Karpas-422 (cell line): ENCODE measurements around the gene TTC29. TPM values are rescaled to one million over a fixed set of nuclear protein-coding genes. Genes with fewer than 3 reads are reported as not detected.
"Not testable (repeated sequence)": the region's sequence is repeated elsewhere in the genome, so short reads cannot be mapped to it uniquely, and the experiment has no call there.

Source experiments
- DNase-seq: peaks from one replicate; pipeline ENCODE4 v3.0.0-alpha.2; 2015
- H2AFZ ChIP-seq: fragments of 200-600 bp; sonication (generic); 2 replicates; pipeline ENCODE4 v1.6.1; 2014; ENCODE audit warnings: antibody characterized with exemption, low read length, mixed read lengths
- H3K27ac ChIP-seq: fragments of 200-600 bp; sonication (generic); 2 replicates; pipeline ENCODE4 v1.5.1; 2014; ENCODE audit warnings: mild to moderate bottlenecking, low read length, moderate library complexity
- H3K27me3 ChIP-seq: fragments of 200-600 bp; sonication (generic); 2 replicates; pipeline ENCODE4 v1.6.1; 2014; ENCODE audit warnings: low read length, mixed read lengths
- H3K36me3 ChIP-seq: fragments of 200-600 bp; sonication (generic); 2 replicates; pipeline ENCODE4 v1.6.1; 2014; ENCODE audit warnings: low read length, mixed read lengths; ENCODE audit not compliant: insufficient read depth
- H3K4me1 ChIP-seq: fragments of 200-600 bp; sonication (generic); 2 replicates; pipeline ENCODE4 v1.6.1; 2014; ENCODE audit warnings: mild to moderate bottlenecking, low read length, mixed read lengths
- H3K4me2 ChIP-seq: fragments of 200-600 bp; sonication (generic); 2 replicates; pipeline ENCODE4 v1.6.1; 2014; ENCODE audit warnings: low read length, low read depth, mild to moderate bottlenecking; ENCODE audit not compliant: poor library complexity, severe bottlenecking
- H3K4me3 ChIP-seq: fragments of 200-600 bp; sonication (generic); 2 replicates; pipeline ENCODE4 v1.5.1; 2014; ENCODE audit warnings: mild to moderate bottlenecking, antibody characterized with exemption, low read length, mixed read lengths
- H3K79me2 ChIP-seq: fragments of 200-600 bp; sonication (generic); 2 replicates; pipeline ENCODE4 v1.6.1; 2014; ENCODE audit warnings: mild to moderate bottlenecking, low read length, mixed read lengths
- H3K9ac ChIP-seq: fragments of 200-600 bp; sonication (generic); 2 replicates; pipeline ENCODE4 v1.6.0; 2014; ENCODE audit warnings: low read length
- H3K9me2 ChIP-seq: fragments of 200-600 bp; sonication (generic), shearing (Covaris generic); replicated peaks from 2 replicates; pipeline ENCODE4 v1.6.0; 2014; ENCODE audit warnings: mild to moderate bottlenecking, low read length, moderate library complexity; ENCODE audit not compliant: insufficient read depth
- H3K9me3 ChIP-seq: fragments of 300-700, 200-600 bp; sonication (generic); 2 replicates; pipeline ENCODE4 v1.6.1; 2014; ENCODE audit warnings: low read length, mixed read lengths
- H4K20me1 ChIP-seq: fragments of 200-600 bp; sonication (generic); 2 replicates; pipeline ENCODE4 v1.6.1; 2014; ENCODE audit warnings: mild to moderate bottlenecking, antibody characterized with exemption, low read length, low read depth; ENCODE audit not compliant: insufficient read depth
- total RNA-seq: library from RNA; depleted of rRNA; stranded (reverse); fragments of >200 nt; shearing (Covaris generic); gene quantifications from 2 replicates; pipeline ENCODE4 v1.2.3, GENCODE V29; 2014; ENCODE audit warnings: low replicate concordance

TTC29 gene
- total RNA-seq, 1 experiment from 2014 or later: not detected

DNA sequence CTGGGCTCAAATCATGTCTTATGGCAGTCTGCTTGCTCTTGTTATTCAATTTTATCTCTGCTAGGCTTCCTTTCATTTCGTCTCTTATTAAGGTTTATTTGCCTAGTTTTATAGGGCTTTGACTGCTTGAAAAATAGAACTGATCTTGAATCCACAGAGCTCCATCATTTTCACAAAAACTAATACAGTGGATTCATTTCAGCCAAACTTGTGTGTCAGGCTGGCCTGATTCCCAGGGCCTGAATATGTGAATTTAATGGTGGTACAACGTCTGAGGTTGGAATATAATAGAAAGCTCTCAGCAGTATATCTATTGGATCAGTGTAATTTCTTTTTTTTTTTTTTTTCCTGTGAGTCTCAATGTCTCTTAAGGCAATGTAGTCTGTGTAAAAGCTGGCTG is 183.6 kb downstream of the TTC29 start:
- Histone ChIP-seq H2AFZ (no peak overlapping the region), H3K9me2 (no peaks in the 10 kb centered on the region), H3K4me3 (no peak overlapping the region), H3K9me3 (no peaks in the 10 kb centered on the region), H3K4me1 (no peaks in the 10 kb centered on the region), H4K20me1 (no peaks in the 10 kb centered on the region), H3K27ac (no peak overlapping the region), H3K36me3 (no peaks in the 10 kb centered on the region), H3K79me2 (no peaks in the 10 kb centered on the region), H3K9ac (no peak overlapping the region), H3K27me3 (no peaks in the 10 kb centered on the region), H3K4me2 (no peak overlapping the region)
- no peak for DNase-seq

DNA sequence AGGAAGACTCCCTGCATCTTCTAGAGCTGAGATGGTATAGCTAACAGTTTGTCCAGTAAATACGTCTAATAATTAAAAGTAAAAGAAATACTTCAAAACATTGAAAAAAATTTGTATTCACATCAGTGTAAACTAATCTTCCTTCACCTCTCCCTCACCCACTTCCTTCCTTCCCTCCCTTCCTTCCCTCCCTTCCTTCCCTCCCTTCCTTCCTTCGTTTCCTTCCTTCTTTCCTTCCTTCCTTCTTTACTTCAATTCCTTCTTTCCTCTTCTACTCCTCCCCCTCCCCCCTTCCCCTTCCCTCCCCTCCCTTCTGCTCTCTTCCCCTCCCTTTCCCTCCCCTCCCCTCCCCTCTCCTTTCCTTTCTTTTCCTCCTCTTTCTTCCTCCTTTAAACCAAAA is 203.2 kb downstream of the TTC29 start:
- Histone ChIP-seq H3K36me3 (no peaks in the 10 kb centered on the region), H3K4me2 (no peak overlapping the region), H3K27me3 (no peaks in the 10 kb centered on the region), H4K20me1 (no peaks in the 10 kb centered on the region), H3K9me2 (no peaks in the 10 kb centered on the region), H3K9ac (no peak overlapping the region), H3K27ac (no peak overlapping the region), H3K4me1 (no peaks in the 10 kb centered on the region), H3K9me3 (no peaks in the 10 kb centered on the region), H3K4me3 (no peak overlapping the region), H2AFZ (no peak overlapping the region), H3K79me2 (no peaks in the 10 kb centered on the region)
- DNase-seq: no peak

DNA sequence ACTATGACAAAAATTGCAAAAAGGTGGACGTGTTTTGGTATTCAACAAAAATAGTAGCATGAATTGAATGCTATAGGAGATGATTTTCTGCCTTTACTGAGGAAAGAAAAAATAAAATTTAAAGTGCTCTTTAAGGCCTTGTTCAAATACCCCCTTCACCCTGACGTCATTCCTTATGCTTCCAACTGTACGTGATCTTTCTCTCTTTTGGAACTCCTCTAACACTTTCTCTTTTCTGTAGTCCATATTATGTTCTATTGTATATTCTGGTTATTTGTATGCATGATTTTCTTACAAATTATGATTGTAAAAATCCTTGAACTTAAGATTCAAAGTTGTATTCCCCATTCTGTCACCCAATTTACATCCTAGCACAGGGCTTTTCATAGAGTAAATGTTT is 206.5 kb downstream of the TTC29 start:
- H3K9me2 ChIP-seq: no peaks in the 10 kb centered on the region
- no peaks in the 10 kb centered on the region for H3K36me3 ChIP-seq
- DNase-seq: no peak
- H3K4me1 ChIP-seq: no peaks in the 10 kb centered on the region
- H4K20me1 ChIP-seq: no peaks in the 10 kb centered on the region
- no peaks in the 10 kb centered on the region for H3K79me2 ChIP-seq
- H2AFZ ChIP-seq: no peak overlapping the region
- H3K4me2 ChIP-seq: no peak overlapping the region
- H3K27ac ChIP-seq: no peak overlapping the region
- no peaks in the 10 kb centered on the region for H3K27me3 ChIP-seq
- H3K4me3 ChIP-seq: no peak overlapping the region
- H3K9ac ChIP-seq: no peak overlapping the region
- H3K9me3 ChIP-seq: no peaks in the 10 kb centered on the region

DNA sequence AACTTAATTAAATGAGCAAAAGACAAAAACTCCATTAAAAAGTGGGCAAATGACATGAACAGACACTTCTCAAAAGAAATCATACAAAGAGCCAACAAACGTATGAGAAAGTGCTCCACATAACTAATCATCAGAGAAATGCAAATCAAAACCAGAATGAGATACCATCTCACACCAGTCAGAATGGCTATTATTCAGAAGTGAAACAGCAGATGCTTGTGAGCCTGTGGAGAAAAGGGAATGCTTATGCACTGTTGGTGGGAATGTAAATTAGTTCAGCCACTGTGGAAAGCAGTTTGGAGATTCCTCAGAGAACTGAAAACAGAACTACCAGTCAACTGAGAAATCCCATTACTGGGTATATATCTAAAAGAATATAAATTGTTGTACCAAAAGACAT is 222.1 kb downstream of the TTC29 start:
- H3K4me3 ChIP-seq, H2AFZ ChIP-seq, H3K9me3 ChIP-seq, H3K4me1 ChIP-seq, H3K79me2 ChIP-seq, H3K9ac ChIP-seq, H3K36me3 ChIP-seq, H3K4me2 ChIP-seq, H3K27me3 ChIP-seq, H4K20me1 ChIP-seq, DNase-seq, H3K9me2 ChIP-seq, H3K27ac ChIP-seq: not testable (repeated sequence)

DNA sequence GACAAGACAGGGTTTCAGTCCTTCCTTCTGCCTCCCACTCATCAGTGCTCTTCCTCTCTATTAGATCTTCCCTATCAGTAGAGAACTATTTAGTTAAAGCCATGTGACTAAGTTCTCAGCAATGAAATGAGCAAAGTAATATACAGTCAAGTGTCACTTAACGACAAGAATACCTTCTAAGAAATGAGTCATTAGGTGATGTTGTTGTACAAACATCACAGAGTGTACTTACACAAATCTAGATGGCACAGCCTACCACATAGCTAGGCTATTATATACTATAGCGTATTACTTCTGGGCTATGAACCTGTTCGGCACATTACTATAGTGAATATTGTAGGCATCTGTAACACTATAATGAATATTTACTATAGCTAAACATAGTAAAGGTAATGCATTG is 235.7 kb downstream of the TTC29 start:
- Histone ChIP-seq H4K20me1 (no peaks in the 10 kb centered on the region), H2AFZ (no peak overlapping the region), H3K9me3 (no peaks in the 10 kb centered on the region), H3K36me3 (no peaks in the 10 kb centered on the region), H3K9me2 (no peaks in the 10 kb centered on the region), H3K4me1 (no peaks in the 10 kb centered on the region), H3K4me2 (no peak overlapping the region), H3K27me3 (no peaks in the 10 kb centered on the region), H3K27ac (no peak overlapping the region), H3K79me2 (no peaks in the 10 kb centered on the region), H3K4me3 (no peak overlapping the region), H3K9ac (no peak overlapping the region)
- no peak for DNase-seq

DNA sequence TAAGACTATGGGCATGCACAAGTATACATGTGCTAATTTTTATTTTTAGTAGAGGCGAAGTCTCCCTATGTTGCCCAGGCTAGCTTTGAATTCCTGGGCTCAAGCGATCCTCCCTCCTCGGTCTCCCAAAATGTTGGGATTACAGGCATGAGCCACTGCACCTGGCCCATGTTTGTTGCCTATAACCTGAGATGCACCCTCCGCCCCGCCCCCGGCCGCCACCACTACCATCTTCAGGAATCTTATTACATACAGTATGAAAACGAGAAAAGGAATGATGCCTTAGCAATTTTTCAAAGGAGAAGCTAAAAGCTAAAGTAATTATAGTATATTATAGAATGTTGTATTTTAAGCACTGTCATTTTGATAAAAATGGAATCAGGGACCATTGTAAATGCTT is 245.8 kb downstream of the TTC29 start:
- no peaks in the 10 kb centered on the region for H3K4me1 ChIP-seq
- H3K27me3 ChIP-seq: no peaks in the 10 kb centered on the region
- no peak for DNase-seq

DNA sequence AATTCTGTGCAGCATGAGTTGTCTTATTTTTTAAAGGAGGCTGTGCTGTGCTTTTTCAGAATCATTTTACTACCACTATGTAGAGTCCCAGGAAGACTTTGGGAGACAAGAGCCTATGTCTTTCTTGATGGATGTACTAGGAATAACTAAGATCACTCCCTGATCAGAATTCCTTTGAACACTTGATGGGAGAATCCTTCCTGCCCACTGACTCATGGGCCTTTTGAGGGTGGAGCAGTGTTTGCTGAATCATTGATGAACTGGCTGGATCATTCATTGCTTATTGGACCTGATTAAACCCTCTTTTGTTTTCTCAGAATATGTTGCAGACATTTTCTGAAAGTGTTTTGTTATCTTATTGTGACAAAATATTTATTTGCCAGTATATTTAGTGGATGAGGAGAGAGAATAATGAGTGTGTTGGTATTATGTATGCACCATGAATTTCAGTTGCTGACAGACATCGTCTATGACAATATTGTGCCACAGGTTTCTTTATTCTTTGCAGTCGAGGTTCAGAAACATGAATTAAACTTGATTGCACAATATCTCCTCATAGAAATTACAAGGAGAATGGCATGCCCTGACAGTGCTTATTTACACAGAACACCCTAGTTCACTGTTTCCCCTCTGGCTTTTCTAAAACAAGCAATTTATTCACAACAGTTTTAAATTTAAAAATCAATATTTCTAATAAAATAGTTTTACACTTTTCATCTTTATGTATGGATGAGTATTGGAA is 270.7 kb downstream of the TTC29 start:
- Histone ChIP-seq H3K9me2 (no peaks in the 10 kb centered on the region), H3K4me2 (no peak overlapping the region), H2AFZ (no peak overlapping the region), H3K79me2 (no peaks in the 10 kb centered on the region), H3K4me1 (no peaks in the 10 kb centered on the region), H3K36me3 (no peaks in the 10 kb centered on the region), H3K9me3 (no peaks in the 10 kb centered on the region), H3K9ac (no peak overlapping the region), H4K20me1 (no peaks in the 10 kb centered on the region), H3K4me3 (no peak overlapping the region), H3K27ac (no peak overlapping the region), H3K27me3 (no peaks in the 10 kb centered on the region)
- DNase-seq: no peak

More for the DNA sequence above, 245.8 kb downstream of the TTC29 start:
- H3K36me3 ChIP-seq: no peaks in the 10 kb centered on the region
- H3K9me2 ChIP-seq: no peaks in the 10 kb centered on the region
- H3K4me3 ChIP-seq: no peak overlapping the region
- H3K9ac ChIP-seq: no peak overlapping the region
- H3K79me2 ChIP-seq: no peaks in the 10 kb centered on the region
- no peak overlapping the region for H3K4me2 ChIP-seq
- no peak overlapping the region for H3K27ac ChIP-seq
- no peaks in the 10 kb centered on the region for H3K9me3 ChIP-seq
- no peaks in the 10 kb centered on the region for H4K20me1 ChIP-seq
- no peak overlapping the region for H2AFZ ChIP-seq

DNA sequence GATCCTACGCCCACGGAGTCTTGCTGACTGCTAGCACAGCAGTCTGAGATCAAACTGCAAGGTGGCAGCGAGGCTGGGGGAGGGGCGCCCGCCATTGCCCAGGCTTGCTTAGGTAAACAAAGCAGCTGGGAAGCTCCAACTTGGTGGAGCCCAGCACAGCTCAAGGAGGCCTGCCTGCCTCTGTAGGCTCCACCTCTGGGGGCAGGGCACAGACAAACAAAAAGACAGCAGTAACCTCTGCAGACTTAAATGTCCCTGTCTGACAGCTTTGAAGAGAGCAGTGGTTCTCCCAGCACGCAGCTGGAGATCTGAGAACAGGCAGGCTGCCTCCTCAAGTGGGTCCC is 281.7 kb downstream of the TTC29 start:
- H3K79me2 ChIP-seq, H3K4me2 ChIP-seq, H3K9me2 ChIP-seq, H4K20me1 ChIP-seq, H2AFZ ChIP-seq, H3K9ac ChIP-seq, H3K27me3 ChIP-seq, DNase-seq, H3K4me1 ChIP-seq, H3K9me3 ChIP-seq, H3K36me3 ChIP-seq, H3K4me3 ChIP-seq, H3K27ac ChIP-seq: not testable (repeated sequence)

DNA sequence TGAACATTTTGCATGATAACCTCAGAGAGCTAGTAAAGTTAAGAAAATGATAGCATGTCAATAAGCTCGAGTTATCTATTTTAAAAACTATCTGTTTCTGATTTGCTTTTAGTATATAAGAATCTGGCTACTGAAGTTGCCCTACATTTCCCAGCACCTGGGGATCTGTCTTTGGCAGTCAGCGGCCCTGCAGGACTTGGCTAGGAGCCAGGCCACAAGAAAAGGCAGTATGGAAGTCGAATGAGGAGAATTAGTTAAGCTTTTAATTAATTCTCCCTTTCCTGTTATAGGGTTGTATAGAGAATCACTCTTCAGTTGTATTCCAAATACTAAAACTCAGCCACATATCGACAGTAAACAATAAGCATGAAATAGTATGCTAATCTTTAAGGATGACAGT is 284.3 kb downstream of the TTC29 start:
- Histone ChIP-seq H2AFZ (no peak overlapping the region), H3K36me3 (no peaks in the 10 kb centered on the region), H4K20me1 (no peaks in the 10 kb centered on the region), H3K27ac (no peak overlapping the region), H3K9me3 (no peaks in the 10 kb centered on the region), H3K9me2 (no peaks in the 10 kb centered on the region), H3K4me2 (no peak overlapping the region), H3K79me2 (no peaks in the 10 kb centered on the region), H3K9ac (no peak overlapping the region), H3K27me3 (no peaks in the 10 kb centered on the region), H3K4me1 (no peaks in the 10 kb centered on the region), H3K4me3 (no peak overlapping the region)
- no peak for DNase-seq
